SK-N-SH treated with all-trans-retinoic acid at 6 μM for 48 hours (cell line): ENCODE data around the gene ECHS1.

Source experiments
- BACH2 ChIP-seq: fragments of 250-450 bp; sonication (Bioruptor Pico); IDR thresholded peaks from 2 replicates; pipeline ENCODE4 v1.9.0; 2021; ENCODE audit warnings: mild to moderate bottlenecking, borderline replicate concordance
- OSR1 ChIP-seq: fragments of 250-450 bp; sonication (Bioruptor Pico); IDR thresholded peaks from 2 replicates; pipeline ENCODE4 v1.8.0; 2022; ENCODE audit warnings: moderate library complexity, mild to moderate bottlenecking, inconsistent platforms
- RARB ChIP-seq: fragments of 250-450 bp; sonication (Bioruptor Pico); IDR thresholded peaks from 2 replicates; pipeline ENCODE4 v1.8.0; 2021; ENCODE audit warnings: mild to moderate bottlenecking, moderate library complexity
- SNAI2 ChIP-seq: fragments of 250-450 bp; sonication (Bioruptor Pico); IDR thresholded peaks from 2 replicates; pipeline ENCODE4 v1.5.0; 2020; ENCODE audit warnings: mild to moderate bottlenecking, moderate library complexity
- TOX ChIP-seq: fragments of 250-450 bp; sonication (Bioruptor Pico); IDR thresholded peaks from 2 replicates; pipeline ENCODE4 v1.8.0; 2021; ENCODE audit warnings: mild to moderate bottlenecking, moderate library complexity, borderline replicate concordance
- ZFP3 ChIP-seq: fragments of 250-450 bp; sonication (Bioruptor Pico); IDR thresholded peaks from 2 replicates; pipeline ENCODE4 v1.5.0; 2020; ENCODE audit warnings: mild to moderate bottlenecking, moderate library complexity
- ZFP30 ChIP-seq: fragments of 450-650 bp; formaldehyde crosslinking; IDR thresholded peaks from 2 replicates; pipeline ENCODE4 v1.5.0; 2022; ENCODE audit warnings: mild to moderate bottlenecking, moderate library complexity
- ZNF565 ChIP-seq: fragments of 450-650 bp; formaldehyde crosslinking; conservative IDR thresholded peaks from 2 replicates; pipeline ENCODE4 v1.5.0; 2020; ENCODE audit warnings: low read depth, mild to moderate bottlenecking, moderate library complexity
- ZNF70 ChIP-seq: fragments of 450-650 bp; formaldehyde crosslinking; IDR thresholded peaks from 2 replicates; pipeline ENCODE4 v1.5.0; 2020; ENCODE audit warnings: mild to moderate bottlenecking, moderate library complexity
- TF ChIP-seq, protein P1 (sequence below): fragments of 250-450 bp; sonication (Bioruptor Pico); IDR thresholded peaks from 2 replicates; pipeline ENCODE4 v1.5.1; 2021; ENCODE audit warnings: mild to moderate bottlenecking, moderate library complexity
- TF ChIP-seq, protein P2 (sequence below): fragments of 250-450 bp; sonication (Bioruptor Pico); IDR thresholded peaks from 2 replicates; pipeline ENCODE4 v1.8.0; 2020; ENCODE audit warnings: mild to moderate bottlenecking, moderate library complexity, borderline replicate concordance

DNA sequence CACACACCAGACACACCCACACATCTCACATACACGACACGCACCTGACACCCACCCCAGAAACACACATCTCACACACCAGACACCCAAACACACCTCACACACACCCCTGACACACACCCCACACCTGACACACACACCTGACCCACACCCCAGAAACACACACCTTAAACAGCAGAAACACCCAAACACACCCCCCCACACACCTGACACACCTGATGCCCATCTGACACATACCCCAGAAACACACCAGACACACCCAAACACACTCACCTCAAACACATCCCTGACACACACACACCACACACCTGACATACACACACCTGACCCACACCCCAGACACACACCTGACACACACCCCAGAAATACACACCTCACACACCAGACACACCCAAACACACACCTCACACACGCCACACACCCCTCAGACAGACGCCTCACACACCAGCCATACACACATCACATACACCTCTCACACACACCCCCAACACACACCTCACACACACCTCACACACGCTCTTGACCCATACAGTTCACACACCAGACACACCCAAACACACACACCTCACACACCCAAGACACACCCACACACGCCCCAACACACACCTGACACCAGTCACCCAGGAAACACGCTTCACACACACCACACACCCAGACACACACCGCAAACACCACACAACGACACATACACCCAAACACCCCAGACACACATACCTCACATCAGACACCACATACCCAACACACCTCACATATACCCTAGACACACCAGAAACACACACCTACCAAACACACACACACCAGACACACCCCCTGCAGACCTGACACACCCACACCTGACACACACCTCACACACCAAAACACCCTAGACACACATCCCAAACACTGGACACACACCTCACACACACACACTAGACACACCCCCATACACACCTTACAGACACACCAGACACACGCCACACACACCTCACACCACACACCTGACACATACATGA lies 34.8 kb downstream of the ECHS1 start:
- no peak for TF ChIP-seq BACH2 (CRISPR knock-in tag)
- no peak for TF ChIP-seq ZNF565 (CRISPR knock-in tag)
- TF ChIP-seq ZNF70 (CRISPR knock-in tag), result no peak
- no peak for TF ChIP-seq TOX (CRISPR knock-in tag)
- no peak for TF ChIP-seq SNAI2 (CRISPR knock-in tag)
- no peak for TF ChIP-seq ZFP30
- TF ChIP-seq, protein P1, sequence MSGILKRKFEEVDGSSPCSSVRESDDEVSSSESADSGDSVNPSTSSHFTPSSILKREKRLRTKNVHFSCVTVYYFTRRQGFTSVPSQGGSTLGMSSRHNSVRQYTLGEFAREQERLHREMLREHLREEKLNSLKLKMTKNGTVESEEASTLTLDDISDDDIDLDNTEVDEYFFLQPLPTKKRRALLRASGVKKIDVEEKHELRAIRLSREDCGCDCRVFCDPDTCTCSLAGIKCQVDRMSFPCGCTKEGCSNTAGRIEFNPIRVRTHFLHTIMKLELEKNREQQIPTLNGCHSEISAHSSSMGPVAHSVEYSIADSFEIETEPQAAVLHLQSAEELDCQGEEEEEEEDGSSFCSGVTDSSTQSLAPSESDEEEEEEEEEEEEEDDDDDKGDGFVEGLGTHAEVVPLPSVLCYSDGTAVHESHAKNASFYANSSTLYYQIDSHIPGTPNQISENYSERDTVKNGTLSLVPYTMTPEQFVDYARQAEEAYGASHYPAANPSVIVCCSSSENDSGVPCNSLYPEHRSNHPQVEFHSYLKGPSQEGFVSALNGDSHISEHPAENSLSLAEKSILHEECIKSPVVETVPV (CRISPR knock-in tag), result no peak
- TF ChIP-seq ZFP3, result no peak
- no peak for TF ChIP-seq RARB (CRISPR knock-in tag)
- TF ChIP-seq, protein P2, sequence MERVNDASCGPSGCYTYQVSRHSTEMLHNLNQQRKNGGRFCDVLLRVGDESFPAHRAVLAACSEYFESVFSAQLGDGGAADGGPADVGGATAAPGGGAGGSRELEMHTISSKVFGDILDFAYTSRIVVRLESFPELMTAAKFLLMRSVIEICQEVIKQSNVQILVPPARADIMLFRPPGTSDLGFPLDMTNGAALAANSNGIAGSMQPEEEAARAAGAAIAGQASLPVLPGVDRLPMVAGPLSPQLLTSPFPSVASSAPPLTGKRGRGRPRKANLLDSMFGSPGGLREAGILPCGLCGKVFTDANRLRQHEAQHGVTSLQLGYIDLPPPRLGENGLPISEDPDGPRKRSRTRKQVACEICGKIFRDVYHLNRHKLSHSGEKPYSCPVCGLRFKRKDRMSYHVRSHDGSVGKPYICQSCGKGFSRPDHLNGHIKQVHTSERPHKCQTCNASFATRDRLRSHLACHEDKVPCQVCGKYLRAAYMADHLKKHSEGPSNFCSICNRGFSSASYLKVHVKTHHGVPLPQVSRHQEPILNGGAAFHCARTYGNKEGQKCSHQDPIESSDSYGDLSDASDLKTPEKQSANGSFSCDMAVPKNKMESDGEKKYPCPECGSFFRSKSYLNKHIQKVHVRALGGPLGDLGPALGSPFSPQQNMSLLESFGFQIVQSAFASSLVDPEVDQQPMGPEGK (CRISPR knock-in tag), result no peak
- TF ChIP-seq OSR1, result no peak
